H1 (cell line): ENCODE data around the gene FGF14. TPM values are rescaled to one million over a fixed set of nuclear protein-coding genes. Genes with fewer than 3 reads are reported as not detected.

Source experiments
- HDAC2 ChIP-seq, 2 experiments: fragments of 300-600 bp in 1 of 2; sonication (generic) in 1 of 2; IDR thresholded peaks; 2 replicates each; pipeline ENCODE4 v1.6.1; 2011 to 2012; ENCODE audit warnings: low read depth in 2 of 2, low read length in 2 of 2, mild to moderate bottlenecking in 2 of 2, moderate library complexity in 2 of 2, borderline replicate concordance in 1 of 2, inconsistent platforms in 1 of 2
- KDM4A ChIP-seq: IDR thresholded peaks from one replicate; pipeline ENCODE4 v1.7.1; 2012; ENCODE audit warnings: low read depth, mild to moderate bottlenecking, moderate library complexity, low read length, inconsistent platforms; ENCODE audit not compliant: severe bottlenecking
- PHF8 ChIP-seq: fragments of 200-600 bp; sonication (generic); conservative IDR thresholded peaks from 2 replicates; pipeline ENCODE4 v1.7.1; 2012; ENCODE audit warnings: low read depth, mild to moderate bottlenecking, inconsistent platforms, low read length, moderate library complexity
- RAD21 ChIP-seq, 2 experiments: IDR thresholded peaks in 1 of 2; conservative IDR thresholded peaks in 1 of 2; 2 replicates each; pipeline ENCODE4 v1.6.1; 2011; ENCODE audit warnings: low read depth in 2 of 2, low read length in 2 of 2, improper control_type of control experiment in 1 of 2, inconsistent platforms in 1 of 2, mild to moderate bottlenecking in 1 of 2, moderate library complexity in 1 of 2
- RBBP5 ChIP-seq: IDR thresholded peaks from 2 replicates; pipeline ENCODE4 v1.7.1; 2012; ENCODE audit warnings: low read depth, mild to moderate bottlenecking, inconsistent platforms, low read length, moderate library complexity, borderline replicate concordance
- TAF1 ChIP-seq: IDR thresholded peaks from 2 replicates; pipeline ENCODE4 v1.6.1; 2011; ENCODE audit warnings: mild to moderate bottlenecking, low read depth, low read length
- USF2 ChIP-seq: IDR thresholded peaks from 2 replicates; pipeline ENCODE4 v1.6.1; 2011; ENCODE audit warnings: low read length, improper control_type of control experiment
- polyA plus RNA-seq, 7 experiments: library from polyadenylated mRNA; depleted of rRNA in 3 of 7; stranded (reverse) in 5 of 7; unstranded in 2 of 7; fragments of >200 nt in 5 of 7; fragments of 200-250 nt in 2 of 7; gene quantifications; 1 replicate in 5 of 7; 2 replicates in 1 of 7; 4 replicates in 1 of 7; pipeline versions ENCODE4 v1.2.1 to v1.2.3, GENCODE V29; 2011 to 2013; ENCODE audit warnings: missing spikeins in 2 of 7, mixed read lengths in 2 of 7
- total RNA-seq: library from RNA; stranded (reverse); fragmentation: NEBNext Ultra II Directional; extraction: Animal tissue kit (Norgen Biotek cat#: 25700); gene quantifications from 2 replicates; pipeline ENCODE4 v1.2.1, GENCODE V29; 2021

FGF14 gene
- total and polyA plus RNA-seq, 2 of the 8 experiments (the other 6 are each of a cell fraction or from before 2014, with no cell fraction given), result 0.05 to 0.58 TPM

GRCh38 chr13:102399791-102400674 lies 1.8 kb downstream of the FGF14 start (continued):
- no peak for TF ChIP-seq USF2
- no peak for TF ChIP-seq RBBP5
- no peak for TF ChIP-seq TAF1
- 0 out of 2 replicates have a peak, but pooled peaks have one; percentile 37 for TF ChIP-seq PHF8
- no peak for TF ChIP-seq HDAC2 (IDR thresholded peaks at IDR 0.05; ENCODE audit: borderline replicate concordance in 1 of 2, low read depth in 2 of 2, low read length in 2 of 2)
- TF ChIP-seq KDM4A, result peak; percentile 95
- TF ChIP-seq RAD21 (IDR thresholded peaks at IDR 0.05 in 1 of 2, conservative IDR thresholded peaks at IDR 0.05 in 1 of 2; ENCODE audit: low read depth in 2 of 2, low read length in 2 of 2), result peak; percentile 14 to 25; a peak in 2 of 4 replicates
- TF ChIP-seq, all 59 proteins: peak for 10
